GM12865 (cell line): ENCODE results near the gene LTBP1.

Experiments
- DNase-seq: peaks from one replicate; pipeline ENCODE4 v3.0.0; 2010; ENCODE audit warnings: low read depth
- H3K4me3 ChIP-seq: 2 replicates; pipeline ENCODE4 v1.5.1; 2011; ENCODE audit warnings: mild to moderate bottlenecking, low read depth, low read length, control low read depth
- CTCF ChIP-seq: IDR thresholded peaks from 2 replicates; pipeline ENCODE4 v1.5.1; 2011; ENCODE audit warnings: low read length, control low read depth, low read depth, inconsistent platforms; ENCODE audit not compliant: insufficient read depth; ENCODE audit errors: missing control alignments

Gene LTBP1

GRCh38 chr2:32949260-32949659 is 2.5 kb downstream of the LTBP1 start:
- TF ChIP-seq CTCF = no peak
- DNase-seq = no peak
- no peak overlapping the region for H3K4me3 ChIP-seq

DNA sequence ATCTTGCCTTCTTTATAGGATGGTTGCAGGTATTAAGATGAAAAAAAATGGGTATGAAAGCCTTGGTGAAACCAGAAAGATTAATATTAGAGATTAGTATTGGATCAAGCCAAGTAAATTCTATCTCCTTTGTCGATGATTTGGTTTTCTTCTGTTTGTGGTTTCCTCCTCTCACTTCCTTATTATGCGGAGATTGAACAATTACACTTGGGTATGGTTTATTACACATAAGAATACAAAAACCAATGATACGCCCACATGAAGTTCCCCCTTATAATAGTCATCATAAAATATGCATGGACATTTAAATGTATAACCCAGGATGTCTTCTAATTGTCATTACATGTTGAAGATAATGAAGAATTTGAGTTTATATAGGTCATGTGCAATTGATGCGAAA is 4.9 kb downstream of the LTBP1 start:
- DNase-seq = no peak
- H3K4me3 ChIP-seq = no peak overlapping the region
- TF ChIP-seq CTCF = no peak

DNA sequence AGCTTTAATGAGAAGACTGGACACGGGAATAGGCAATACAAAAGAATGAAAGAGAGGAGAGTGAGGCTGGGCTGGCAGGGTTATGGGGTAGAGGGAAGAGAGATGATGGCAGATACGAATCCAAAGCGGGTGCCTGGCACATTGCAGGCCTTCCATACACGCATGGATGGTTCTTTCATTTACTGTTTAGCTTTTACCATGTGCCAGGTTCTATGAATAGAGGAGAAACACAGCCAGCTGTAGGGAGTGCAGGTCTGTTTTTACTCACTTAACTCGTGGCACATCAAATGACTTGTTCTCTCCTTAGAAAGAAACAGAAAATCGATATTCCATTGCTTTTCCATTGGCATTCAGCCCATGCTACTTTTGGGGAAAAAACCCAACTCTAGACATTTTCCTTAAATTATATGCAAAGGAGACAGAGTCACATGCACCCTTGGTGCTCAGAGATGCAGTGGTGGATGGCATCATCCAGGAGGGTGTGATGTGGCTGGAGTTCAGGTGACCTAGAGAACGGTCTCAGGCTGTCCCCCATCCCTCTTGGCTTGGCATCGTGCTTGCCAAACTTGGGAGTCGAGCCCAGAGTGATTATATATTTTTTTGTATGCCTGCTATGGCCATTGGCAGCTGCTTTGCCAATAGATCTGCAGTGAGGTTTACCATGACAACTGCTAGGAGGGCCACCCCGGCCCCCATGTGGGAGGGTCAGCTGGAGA is 6.2 kb downstream of the LTBP1 start:
- H3K4me3 ChIP-seq = no peak overlapping the region
- TF ChIP-seq CTCF = no peak
- DNase-seq = no peak

DNA sequence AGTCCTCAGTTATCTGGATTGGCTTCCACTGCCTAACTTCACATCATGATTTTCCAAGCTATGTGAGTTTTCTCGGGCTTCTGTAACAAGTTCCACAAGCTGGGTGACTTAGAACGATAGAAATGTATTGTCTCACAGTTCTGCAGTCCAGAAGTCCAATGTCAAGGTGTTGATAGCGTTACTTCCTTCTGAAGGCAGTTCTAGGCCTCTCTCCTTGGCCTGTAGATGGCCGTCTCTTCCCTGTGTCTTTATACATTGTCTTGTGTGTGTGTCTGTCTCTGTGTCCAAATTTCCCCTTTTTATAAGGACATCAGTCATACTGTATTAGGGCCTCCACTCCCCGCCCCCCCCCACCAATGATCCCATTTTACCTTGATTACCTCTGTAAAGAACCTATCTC is 7.5 kb downstream of the LTBP1 start:
- no peak for DNase-seq
- no peak for TF ChIP-seq CTCF

DNA sequence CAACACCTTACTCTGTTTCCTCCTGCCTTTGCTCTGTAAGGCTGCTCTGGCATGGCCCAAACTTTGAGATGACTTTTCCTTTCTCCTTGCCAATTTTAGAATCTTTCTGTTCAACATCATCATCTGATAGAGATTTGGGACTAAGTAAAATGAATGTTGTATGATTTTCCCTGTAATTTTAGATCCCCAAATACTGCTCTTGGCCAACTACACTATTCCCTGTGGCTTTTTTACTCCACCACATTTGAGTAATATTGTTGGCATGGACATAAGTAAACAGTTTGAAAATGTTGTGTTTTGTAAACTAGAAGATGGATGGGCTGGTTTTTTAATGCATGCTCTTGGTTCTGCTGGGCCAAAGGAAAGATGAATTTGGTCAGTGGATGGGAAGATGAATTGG is 12.1 kb downstream of the LTBP1 start:
- no peak overlapping the region for H3K4me3 ChIP-seq
- DNase-seq = no peak
- TF ChIP-seq CTCF = no peak

More for the DNA sequence above, 7.5 kb downstream of the LTBP1 start:
- H3K4me3 ChIP-seq = no peak overlapping the region

GRCh38 chr2:32960238-32960637 is 13.5 kb downstream of the LTBP1 start:
- no peak overlapping the region for H3K4me3 ChIP-seq
- no peak for DNase-seq
- TF ChIP-seq CTCF = no peak
